GM03348 (cell line): ENCODE measurements around the gene TAS2R46.
"Not testable (repeated sequence)": the region's sequence is repeated elsewhere in the genome, so short reads cannot be mapped to it uniquely, and the experiment has no call there.

Experiments used
- DNase-seq: peaks from one replicate; pipeline ENCODE4 v3.0.0; 2012; ENCODE audit warnings: low spot score

The TAS2R46 gene

GRCh38 chr12:11039171-11039570 is 22.9 kb downstream of the TAS2R46 start:
- no peak for DNase-seq

- DNase-seq = not testable (repeated sequence)
Measured at GRCh38 chr12:11033959-11034358, 28.1 kb downstream of the TAS2R46 start.

GRCh38 chr12:11031307-11031706 is 30.8 kb downstream of the TAS2R46 start, which contains the start of gene TAS2R31:
Gene TAS2R31, minus strand, starts transcription at chr12:11031407. Its CDS starts 72 bp downstream, at chr12:11031335.
- no peak for DNase-seq

GRCh38 chr12:11026118-11026517 is 36.0 kb downstream of the TAS2R46 start:
- no peak for DNase-seq

GRCh38 chr12:11023387-11023786 is 38.7 kb downstream of the TAS2R46 start:
- DNase-seq = no peak

- no peak for DNase-seq
Measured at GRCh38 chr12:11022520-11022919, 39.6 kb downstream of the TAS2R46 start, which contains the start of gene TAS2R19. Gene TAS2R19, minus strand, starts transcription at chr12:11022620. Its CDS starts 49 bp downstream, at chr12:11022571.

- no peak for DNase-seq
Measured at GRCh38 chr12:11016937-11017336, 45.2 kb downstream of the TAS2R46 start.

GRCh38 chr12:11015775-11016430 is 46.2 kb downstream of the TAS2R46 start:
- no peak for DNase-seq

- DNase-seq = no peak
Measured at GRCh38 chr12:11014234-11014633, 47.9 kb downstream of the TAS2R46 start.
